CD14-positive monocyte (primary cell): ENCODE measurements around the gene CETN2. TPM values are rescaled to one million over a fixed set of nuclear protein-coding genes. Genes with fewer than 3 reads are reported as not detected.

Experiments
- DNase-seq, 3 donors: peaks; one replicate each; pipeline ENCODE4 v3.0.0-alpha.2; 2011 to 2022
- H2AFZ ChIP-seq: 2 replicates; pipeline ENCODE4 v1.6.0; 2012; ENCODE audit warnings: mild to moderate bottlenecking, low read depth, low read length, inconsistent platforms; ENCODE audit not compliant: insufficient read depth, poor library complexity, severe bottlenecking
- H3K27ac ChIP-seq, 2 donors: 1 replicate in 1 of 2; 2 replicates in 1 of 2; pipeline ENCODE4 v1.5.1; 2012 to 2013; ENCODE audit warnings: low read length in 2 of 2, control low read depth in 1 of 2, inconsistent platforms in 1 of 2, low read depth in 1 of 2, mild to moderate bottlenecking in 1 of 2
- H3K27me3 ChIP-seq, 2 donors: one replicate each; pipeline versions ENCODE4 v1.6.0 to v1.6.1; 2011 to 2013; ENCODE audit warnings: low read length in 2 of 2; ENCODE audit not compliant: control insufficient read depth in 2 of 2, insufficient read depth in 2 of 2
- H3K36me3 ChIP-seq, 2 donors: replicated peaks in 1 of 2; 1 replicate in 1 of 2; 2 replicates in 1 of 2; pipeline versions ENCODE4 v1.5.1 to v1.6.1; 2012 to 2013; ENCODE audit warnings: low read length in 2 of 2, control low read depth in 1 of 2, inconsistent platforms in 1 of 2, mild to moderate bottlenecking in 1 of 2; ENCODE audit not compliant: insufficient read depth in 2 of 2, control insufficient read depth in 1 of 2
- H3K4me1 ChIP-seq, 2 donors: 1 replicate in 1 of 2; 2 replicates in 1 of 2; pipeline versions ENCODE4 v1.5.1 to v1.6.1; 2012 to 2013; ENCODE audit warnings: low read length in 2 of 2, control low read depth in 1 of 2, inconsistent platforms in 1 of 2, mild to moderate bottlenecking in 1 of 2, moderate library complexity in 1 of 2; ENCODE audit not compliant: insufficient read depth in 2 of 2, control insufficient read depth in 1 of 2
- H3K4me2 ChIP-seq: replicated peaks from 2 replicates; pipeline ENCODE3; 2012; ENCODE audit warnings: low read length, moderate library complexity, mild to moderate bottlenecking; ENCODE audit not compliant: poor library complexity, severe bottlenecking; ENCODE audit errors: extremely low read depth
- H3K4me3 ChIP-seq, 3 experiments: fragments of 200-600 bp in 1 of 3; sonication (generic) in 1 of 3; replicated peaks in 1 of 3; 1 replicate in 2 of 3; 2 replicates in 1 of 3; pipeline ENCODE4 v1.5.1; 2011 to 2013; ENCODE audit warnings: low read length in 3 of 3, mild to moderate bottlenecking in 3 of 3, control low read depth in 2 of 3, low read depth in 2 of 3, inconsistent platforms in 1 of 3, moderate library complexity in 1 of 3
- H3K79me2 ChIP-seq: 2 replicates; pipeline ENCODE4 v1.6.0; 2012; ENCODE audit warnings: mild to moderate bottlenecking, control low read depth, inconsistent platforms, low read length, moderate library complexity; ENCODE audit not compliant: insufficient read depth
- H3K9ac ChIP-seq: 2 replicates; pipeline ENCODE4 v1.6.0; 2017; ENCODE audit warnings: low read length, mild to moderate bottlenecking; ENCODE audit not compliant: insufficient read depth, poor library complexity, severe bottlenecking
- H3K9me3 ChIP-seq, 2 donors: replicated peaks in 1 of 2; 1 replicate in 1 of 2; 2 replicates in 1 of 2; pipeline versions ENCODE4 v1.5.1 to v1.6.1; 2012 to 2013; ENCODE audit warnings: low read length in 2 of 2, control low read depth in 1 of 2; ENCODE audit not compliant: control insufficient read depth in 1 of 2, insufficient read depth in 1 of 2
- H4K20me1 ChIP-seq: 2 replicates; pipeline ENCODE4 v1.6.0; 2012; ENCODE audit warnings: mild to moderate bottlenecking, low read length, control low read depth, moderate library complexity; ENCODE audit not compliant: insufficient read depth
- H3K27ac Mint-ChIP-seq, 7 donors: one replicate each; pipeline ENCODE4 v1.8.0; 2020; ENCODE audit warnings: mild to moderate bottlenecking in 7 of 7, mixed read lengths in 7 of 7, moderate library complexity in 6 of 7, inconsistent platforms in 2 of 7
- H3K27me3 Mint-ChIP-seq, 3 donors: one replicate each; pipeline ENCODE4 v1.8.0; 2021 to 2022; ENCODE audit warnings: low read depth in 3 of 3, mild to moderate bottlenecking in 3 of 3, mixed read lengths in 3 of 3, moderate library complexity in 3 of 3, inconsistent platforms in 1 of 3
- H3K36me3 Mint-ChIP-seq, 2 donors: one replicate each; pipeline ENCODE4 v1.8.0; 2020; ENCODE audit warnings: mixed read lengths in 2 of 2, inconsistent platforms in 1 of 2, mild to moderate bottlenecking in 1 of 2
- H3K4me1 Mint-ChIP-seq: one replicate; pipeline ENCODE4 v1.8.0; 2020; ENCODE audit warnings: mild to moderate bottlenecking, mixed read lengths
- H3K4me3 Mint-ChIP-seq, 2 donors: one replicate each; pipeline ENCODE4 v1.8.0; 2020; ENCODE audit warnings: mild to moderate bottlenecking in 2 of 2, mixed read lengths in 2 of 2, moderate library complexity in 1 of 2
- H3K9me3 Mint-ChIP-seq, 7 donors: one replicate each; pipeline ENCODE4 v1.8.0; 2020 to 2022; ENCODE audit warnings: mixed read lengths in 7 of 7, mild to moderate bottlenecking in 6 of 7, moderate library complexity in 6 of 7, inconsistent platforms in 2 of 7
- WGBS: methylation state at CpG from one replicate; pipeline ENCODE4 v1.1.5; 2013; ENCODE audit warnings: missing lambda C conversion rate; ENCODE audit not compliant: insufficient coverage; 5-methylcytosine and 5-hydroxymethylcytosine counted together
- intact Hi-C, 2 donors: fragments of 100-400 bp; cut with micrococcal nuclease; formaldehyde crosslinking; loops; one replicate each; pipeline versions ENCODE4 v1.15.0 to v1.15.1; 2023
- polyA plus RNA-seq, 3 donors: library from polyadenylated mRNA; depleted of rRNA in 1 of 3; unstranded in 2 of 3; stranded (reverse) in 1 of 3; fragments of 300-500 nt in 2 of 3; fragments of >200 nt in 1 of 3; fragmentation: Illumina TruSeq in 2 of 3; gene quantifications; 1 replicate in 2 of 3; 2 replicates in 1 of 3; pipeline ENCODE4 v1.2.3, GENCODE V29; 2012 to 2021
- TF ChIP-seq, protein P1 (sequence below): fragments of 200-600 bp; IDR thresholded peaks from one replicate; pipeline ENCODE4 v1.8.0; 2022; ENCODE audit warnings: antibody characterized with exemption, mild to moderate bottlenecking

The CETN2 gene
- polyA plus RNA-seq, 3 donors, result 5.4 to 26.7 (median 19.9) TPM

DNA sequence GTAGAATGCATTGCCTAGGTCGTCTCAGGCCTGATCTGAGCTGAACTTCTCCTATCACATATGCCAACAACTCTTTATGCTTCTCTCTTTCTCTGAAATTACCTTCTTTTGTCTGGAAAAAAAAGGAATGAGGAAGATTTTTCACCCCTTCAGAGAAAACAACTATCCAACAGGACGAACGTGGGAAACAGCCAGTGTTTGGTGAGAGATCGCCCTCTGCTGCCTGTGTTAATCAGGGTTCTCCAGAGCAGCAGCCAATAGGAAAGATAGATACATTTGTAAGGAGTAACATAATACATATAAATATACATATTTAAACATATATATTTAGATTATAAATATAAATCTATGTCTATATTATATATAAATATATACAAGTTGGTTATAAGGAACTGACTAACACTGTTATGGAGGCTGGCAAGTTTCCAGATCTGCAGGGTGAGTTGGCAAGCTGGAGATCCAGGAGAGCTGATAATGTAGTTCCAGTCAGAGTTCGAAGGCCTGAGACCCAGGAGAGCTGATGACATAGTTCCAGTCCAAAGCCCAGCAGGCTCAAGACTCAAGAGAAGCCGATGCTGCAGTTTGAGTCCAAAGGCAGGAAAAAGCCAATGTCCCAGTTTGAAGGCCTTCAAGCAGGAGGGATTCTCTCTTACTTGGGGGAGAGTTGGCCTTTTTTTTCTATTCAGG lies 13.3 kb downstream of the CETN2 start:
- Histone ChIP-seq H3K27ac (no peak overlapping the region), H2AFZ (no peak overlapping the region), H3K79me2 (no peaks in the 10 kb centered on the region), H3K9ac (no peak overlapping the region), H3K4me1 (no peaks in the 10 kb centered on the region), H3K4me2 (no peak overlapping the region), H3K9me3 (no peaks in the 10 kb centered on the region), H3K27me3 (peaks cover 0 to 2% of the 10 kb centered on the region in 2 donors), H4K20me1 (no peaks in the 10 kb centered on the region), H3K4me3 (no peak overlapping the region), H3K36me3 (no peaks in the 10 kb centered on the region)
- Mint-ChIP-seq H3K27me3 (peaks cover 6 to 21% (median 6%) of the 10 kb centered on the region in 3 donors), H3K27ac (no peak overlapping the region), H3K36me3 (no peaks in the 10 kb centered on the region), H3K4me3 (no peak overlapping the region), H3K9me3 (no peaks in the 10 kb centered on the region), H3K4me1 (no peaks in the 10 kb centered on the region)
- intact Hi-C loops, result no loop called here
- WGBS, result 0% methylated on average over 1 of the region's 6 CpGs
- DNase-seq, result no peak
- TF ChIP-seq, protein P1, sequence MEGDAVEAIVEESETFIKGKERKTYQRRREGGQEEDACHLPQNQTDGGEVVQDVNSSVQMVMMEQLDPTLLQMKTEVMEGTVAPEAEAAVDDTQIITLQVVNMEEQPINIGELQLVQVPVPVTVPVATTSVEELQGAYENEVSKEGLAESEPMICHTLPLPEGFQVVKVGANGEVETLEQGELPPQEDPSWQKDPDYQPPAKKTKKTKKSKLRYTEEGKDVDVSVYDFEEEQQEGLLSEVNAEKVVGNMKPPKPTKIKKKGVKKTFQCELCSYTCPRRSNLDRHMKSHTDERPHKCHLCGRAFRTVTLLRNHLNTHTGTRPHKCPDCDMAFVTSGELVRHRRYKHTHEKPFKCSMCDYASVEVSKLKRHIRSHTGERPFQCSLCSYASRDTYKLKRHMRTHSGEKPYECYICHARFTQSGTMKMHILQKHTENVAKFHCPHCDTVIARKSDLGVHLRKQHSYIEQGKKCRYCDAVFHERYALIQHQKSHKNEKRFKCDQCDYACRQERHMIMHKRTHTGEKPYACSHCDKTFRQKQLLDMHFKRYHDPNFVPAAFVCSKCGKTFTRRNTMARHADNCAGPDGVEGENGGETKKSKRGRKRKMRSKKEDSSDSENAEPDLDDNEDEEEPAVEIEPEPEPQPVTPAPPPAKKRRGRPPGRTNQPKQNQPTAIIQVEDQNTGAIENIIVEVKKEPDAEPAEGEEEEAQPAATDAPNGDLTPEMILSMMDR, result no peak

DNA sequence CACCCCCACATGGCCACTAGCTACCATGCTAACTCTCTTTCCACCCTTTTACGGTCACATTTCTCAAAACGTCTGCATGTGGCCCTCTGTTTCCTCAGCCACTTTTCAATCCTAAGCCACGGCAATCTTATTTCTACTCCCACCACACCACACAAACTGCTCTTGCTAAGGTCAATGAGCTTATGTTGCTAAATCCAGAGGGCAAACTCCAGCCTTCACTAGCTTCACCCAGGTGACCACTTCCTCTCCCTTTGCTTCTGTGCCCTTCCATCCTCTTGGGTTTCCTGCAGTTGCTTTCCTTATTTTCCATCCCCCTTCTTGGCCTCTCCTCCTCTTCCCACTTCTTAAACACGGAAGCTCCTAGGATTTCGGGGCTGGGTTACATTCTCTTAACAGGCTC lies 16.5 kb downstream of the CETN2 start:
- Histone ChIP-seq H3K36me3 (no peaks in the 10 kb centered on the region), H3K4me3 (no peak overlapping the region), H3K9me3 (no peaks in the 10 kb centered on the region), H3K9ac (no peak overlapping the region), H3K27ac (no peak overlapping the region), H3K79me2 (no peaks in the 10 kb centered on the region), H3K4me2 (no peak overlapping the region), H4K20me1 (no peaks in the 10 kb centered on the region), H2AFZ (no peak overlapping the region), H3K27me3 (no peaks in the 10 kb centered on the region), H3K4me1 (no peaks in the 10 kb centered on the region)
- H3K4me1 Mint-ChIP-seq, result no peaks in the 10 kb centered on the region
- no peak for DNase-seq
- H3K27ac Mint-ChIP-seq, result no peak overlapping the region
- H3K36me3 Mint-ChIP-seq, result no peaks in the 10 kb centered on the region
- TF ChIP-seq, protein P1, result no peak
- H3K27me3 Mint-ChIP-seq, result peaks cover 3 to 16% (median 5%) of the 10 kb centered on the region in 3 donors
- intact Hi-C loops, result no loop called here
- no peaks in the 10 kb centered on the region for H3K9me3 Mint-ChIP-seq
- 77% methylated on average over 5 of the region's 5 CpGs for WGBS
- no peak overlapping the region for H3K4me3 Mint-ChIP-seq
